GM19397 (cell line): ENCODE results near the gene PRPF4.

Experiments
- ATAC-seq: cut with Tn5 transposase; IDR thresholded peaks from one replicate; pipeline ENCODE4 v1.9.1; 2021; ENCODE audit warnings: mild to moderate bottlenecking, moderate library complexity; ENCODE audit not compliant: unreplicated experiment

The PRPF4 gene

DNA sequence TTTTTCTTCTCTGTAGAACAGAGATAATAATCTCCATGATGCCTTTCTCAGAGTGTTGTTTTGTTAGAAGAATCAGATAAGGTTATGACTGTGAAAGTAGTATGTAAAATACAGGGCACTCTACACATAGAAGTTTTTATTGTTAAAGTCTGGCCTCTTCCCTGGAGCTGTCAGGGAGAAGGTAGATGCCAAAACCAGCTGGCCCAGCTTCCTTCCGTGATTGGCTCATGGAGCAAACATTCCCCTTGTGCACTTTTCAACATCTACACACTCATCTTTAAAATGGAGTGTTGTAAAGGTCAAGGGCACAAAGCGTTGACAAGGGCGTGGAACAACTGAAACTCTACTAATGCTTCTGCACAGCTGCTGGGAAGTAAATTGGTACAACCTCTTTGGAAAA is 35.1 kb downstream of the PRPF4 start:
- no peak for ATAC-seq

DNA sequence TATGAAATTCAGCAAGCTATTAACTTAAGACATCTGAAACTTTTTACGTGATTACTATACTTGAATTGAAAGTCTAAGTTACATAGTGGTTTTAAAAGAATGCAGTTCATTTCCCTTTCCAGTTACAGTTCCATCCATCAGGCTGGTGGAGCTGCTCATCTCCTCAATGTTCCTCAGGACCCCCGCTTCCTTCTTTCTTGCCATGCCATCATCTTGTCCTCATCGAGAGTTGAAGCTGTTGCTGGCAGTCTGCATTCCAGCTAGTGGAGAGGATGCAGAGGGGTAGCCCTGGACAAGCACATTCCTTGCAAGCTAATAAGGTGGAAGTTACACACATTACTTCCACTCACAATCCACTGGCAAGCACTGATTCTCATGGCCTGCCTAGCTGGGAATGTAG is 36.5 kb downstream of the PRPF4 start:
- no peak for ATAC-seq

DNA sequence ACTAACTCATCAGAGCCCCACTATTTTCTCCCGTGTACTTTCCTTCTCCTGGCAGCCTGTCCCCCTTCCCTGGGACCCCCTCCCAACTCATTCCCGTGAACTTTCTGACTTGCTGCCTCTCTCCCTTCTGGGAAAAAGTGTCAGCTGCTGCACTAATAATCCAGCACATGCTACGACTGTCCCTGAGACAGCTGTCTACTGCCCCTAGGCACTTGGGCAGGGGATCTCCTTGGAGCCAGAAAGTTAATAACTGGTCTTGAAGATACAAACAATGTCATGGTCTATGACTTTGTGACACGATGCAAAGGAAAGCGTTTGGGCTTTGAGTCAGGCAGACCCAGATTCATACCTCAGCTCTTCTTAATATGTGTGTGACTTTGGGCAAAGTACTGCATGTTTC is 37.8 kb downstream of the PRPF4 start:
- ATAC-seq = no peak

DNA sequence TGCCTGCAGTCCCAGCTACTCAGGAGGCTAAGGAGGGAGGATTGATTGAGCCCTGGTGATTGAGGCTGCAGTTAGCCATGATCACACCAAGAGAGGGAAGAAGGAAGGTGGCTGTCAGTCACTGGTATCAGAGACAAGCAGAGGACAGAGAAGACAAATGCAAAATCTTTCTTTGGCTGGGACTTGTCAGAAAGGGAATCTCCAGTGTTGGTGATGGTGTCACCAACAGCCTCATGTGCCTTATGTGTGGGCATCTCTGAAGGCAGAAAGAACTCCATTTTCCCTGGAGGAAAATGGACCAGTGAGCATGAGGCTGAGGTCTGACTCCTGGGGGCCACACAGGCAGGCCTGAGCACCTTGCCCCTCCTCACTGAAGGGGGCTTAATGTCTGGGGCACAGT is 39.8 kb downstream of the PRPF4 start:
- ATAC-seq = no peak

DNA sequence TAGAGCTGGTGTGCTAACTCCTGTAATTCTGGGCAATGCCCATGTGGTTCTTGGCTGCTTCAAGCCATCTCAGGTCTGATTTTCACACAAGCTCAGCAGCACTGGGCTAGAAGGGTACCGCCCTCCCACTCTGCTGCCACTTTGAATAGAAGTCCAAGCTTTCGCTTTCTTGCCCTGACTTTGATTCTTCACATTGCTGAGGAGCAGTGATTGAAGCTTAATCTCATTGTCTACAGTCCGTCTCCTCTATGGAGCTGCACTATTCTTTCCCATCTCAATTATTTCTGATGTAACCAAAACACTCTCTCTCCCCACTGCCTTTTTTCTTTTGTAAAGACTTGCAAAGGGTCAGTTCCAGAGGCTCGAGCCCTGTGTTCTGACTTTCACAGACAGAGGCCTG is 40.6 kb downstream of the PRPF4 start:
- ATAC-seq = no peak

DNA sequence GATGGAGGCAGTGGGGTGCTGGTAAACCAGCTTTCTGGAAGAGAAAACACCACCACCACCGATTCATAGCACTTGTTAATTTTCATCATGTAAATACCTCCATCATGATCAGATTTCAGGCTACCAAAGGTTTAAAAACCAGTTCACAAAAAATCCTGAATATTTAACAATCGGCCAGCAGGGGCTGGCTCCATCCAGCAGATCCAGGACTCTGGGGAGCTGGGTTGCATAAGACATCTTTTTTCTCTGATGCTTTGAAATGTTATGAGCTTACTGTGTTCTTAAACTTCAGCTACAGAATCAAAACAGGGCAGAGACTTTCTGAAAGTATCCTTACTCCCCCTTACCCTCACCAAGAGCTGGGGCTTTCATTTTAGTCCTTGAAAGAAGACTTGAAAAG is 42.3 kb downstream of the PRPF4 start:
- no peak for ATAC-seq

DNA sequence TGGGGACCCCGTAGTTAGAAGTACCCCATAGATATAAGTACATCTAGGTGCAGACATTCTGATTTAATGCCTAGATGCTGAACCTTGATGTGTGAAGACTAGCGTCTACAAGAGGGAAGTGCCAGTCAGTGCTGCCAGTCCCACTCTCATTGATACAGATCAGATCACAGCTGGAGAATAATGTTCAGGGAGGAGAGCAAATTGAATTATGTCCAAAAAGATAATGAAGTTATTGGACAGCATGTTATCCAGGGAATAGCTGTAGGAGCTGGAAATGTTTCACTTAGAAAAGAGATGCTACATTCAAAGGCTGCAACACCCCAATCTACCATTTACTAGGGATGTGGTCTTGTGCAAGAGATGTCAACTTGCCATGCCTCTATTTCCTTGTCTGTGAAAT is 43.6 kb downstream of the PRPF4 start:
- no peak for ATAC-seq

DNA sequence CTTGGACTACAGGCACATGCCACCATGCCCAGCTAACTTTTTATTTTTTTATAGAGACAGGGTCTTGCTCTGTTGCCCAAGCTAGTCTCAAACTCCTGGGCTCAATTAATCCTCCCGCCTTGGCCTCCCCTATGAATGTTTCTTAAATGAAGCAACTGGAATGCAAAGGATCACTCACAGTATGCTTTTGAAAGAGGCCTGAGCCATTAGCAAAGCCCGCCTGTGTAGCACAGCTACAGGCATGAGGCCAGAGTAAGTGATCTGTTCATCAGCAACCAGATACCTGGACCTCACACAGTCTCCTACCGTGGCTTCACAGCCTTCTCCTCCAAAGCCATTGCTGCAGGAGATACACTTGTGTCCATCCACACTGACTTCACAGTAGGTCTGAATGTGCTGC is 44.6 kb downstream of the PRPF4 start:
- ATAC-seq = no peak

DNA sequence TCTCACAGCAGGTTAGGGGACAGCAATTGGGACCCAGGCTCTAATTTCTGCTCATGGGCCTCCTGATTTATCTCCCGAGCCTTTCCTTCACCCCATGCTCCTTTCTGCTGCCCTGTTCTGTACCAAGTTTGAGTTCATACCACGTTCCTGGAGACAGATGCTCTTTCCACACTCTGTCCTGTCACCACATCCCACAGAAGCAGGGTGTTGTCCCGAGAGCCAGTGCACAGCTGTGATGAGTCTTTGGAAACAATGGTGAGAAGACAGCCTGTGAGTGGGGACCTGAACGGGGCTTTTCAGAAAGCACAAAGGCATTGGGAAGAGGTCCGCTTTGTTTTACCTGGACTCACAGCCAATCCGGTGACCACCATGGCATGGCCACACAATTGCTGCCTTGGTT is 47.2 kb downstream of the PRPF4 start:
- no peak for ATAC-seq

DNA sequence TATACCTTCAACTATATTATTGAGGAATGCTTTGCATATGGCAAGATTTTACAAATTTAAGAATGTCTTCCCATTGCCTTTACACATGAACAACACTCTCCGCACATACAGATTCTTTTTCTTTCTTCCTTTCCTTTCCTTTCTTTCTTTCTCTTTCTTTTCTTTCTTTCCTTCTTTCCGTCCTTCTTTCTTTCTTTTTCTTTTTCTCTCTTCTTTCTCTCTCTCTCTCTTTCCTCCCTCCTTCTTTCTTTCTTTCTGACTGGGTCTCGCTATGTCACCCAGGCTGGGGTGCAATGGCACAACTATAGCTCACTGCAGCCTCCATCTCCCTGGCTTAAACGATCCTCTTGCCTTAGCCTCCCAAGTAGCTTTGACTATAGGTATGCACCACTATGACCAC is 50.8 kb downstream of the PRPF4 start:
- no peak for ATAC-seq

DNA sequence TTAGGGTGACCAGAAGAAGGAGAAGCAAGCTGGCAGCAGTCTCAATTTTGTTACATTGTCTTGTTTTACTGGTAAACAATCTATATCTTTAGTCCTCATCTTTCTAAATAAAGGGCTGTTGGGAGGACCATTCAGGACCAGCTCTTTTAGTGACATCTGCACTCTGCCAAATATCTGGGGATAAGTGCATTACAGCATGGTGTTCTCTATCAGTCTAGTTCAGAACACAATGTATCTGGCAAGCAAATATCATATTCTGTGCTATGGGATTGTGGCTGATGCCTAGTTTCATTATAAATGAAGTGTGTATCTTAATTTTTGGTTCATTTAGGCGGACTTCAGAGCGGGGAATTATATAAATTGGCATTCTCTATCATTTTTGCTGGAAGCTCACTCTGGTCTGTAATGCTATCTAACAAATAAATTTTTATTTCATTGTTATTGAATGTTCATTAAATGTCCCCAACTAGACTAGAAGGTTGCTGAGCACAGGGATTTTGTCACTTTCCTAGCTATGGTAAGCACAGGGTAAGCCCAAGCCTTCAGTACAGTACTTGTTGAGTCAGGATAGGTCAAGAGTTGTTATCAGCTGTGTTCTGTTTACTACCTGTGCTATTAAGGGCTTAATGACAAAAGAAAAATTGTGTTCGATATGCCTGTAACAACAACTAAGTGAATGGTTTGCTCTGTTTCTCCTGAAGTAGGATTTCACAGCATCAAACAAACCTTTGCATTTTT is 52.8 kb downstream of the PRPF4 start:
- no peak for ATAC-seq

DNA sequence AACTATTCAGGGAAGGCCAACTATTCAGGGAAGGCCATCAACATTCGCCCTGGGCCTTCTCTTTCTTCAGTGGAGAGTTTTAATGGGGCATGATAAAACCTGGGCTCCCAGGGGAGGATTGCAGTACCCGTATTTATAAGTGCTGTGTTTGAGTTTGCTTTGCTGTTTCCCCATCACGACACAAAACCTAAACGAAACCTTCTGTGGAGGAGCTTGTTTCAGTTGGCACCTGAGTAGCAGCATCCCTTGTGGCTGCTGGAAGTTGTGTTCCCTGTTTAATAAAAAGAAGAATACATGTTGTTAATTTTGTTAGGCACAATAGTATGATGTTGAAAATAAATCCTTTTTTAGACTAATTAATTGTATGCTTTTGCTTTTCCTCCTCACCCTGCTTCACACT is 56.3 kb downstream of the PRPF4 start:
- ATAC-seq = no peak

DNA sequence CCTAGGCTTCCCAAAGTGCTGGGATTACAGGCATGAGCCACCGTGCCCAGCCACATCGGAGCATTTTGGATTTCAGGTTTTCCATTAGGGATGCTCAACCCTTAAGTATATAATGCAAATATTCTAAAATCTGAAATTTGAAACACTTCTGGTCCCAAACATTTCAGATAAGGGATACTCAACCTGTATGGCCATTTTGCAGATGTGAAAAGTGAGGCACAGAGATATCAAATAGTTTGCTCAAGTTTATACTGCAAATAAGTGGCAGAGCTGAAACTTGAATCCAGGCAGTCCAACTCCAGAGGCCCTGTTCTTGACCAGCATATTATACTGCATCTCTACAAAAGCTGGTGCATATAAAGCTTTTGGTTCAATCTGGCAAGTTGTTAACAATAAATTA is 62.3 kb downstream of the PRPF4 start:
- ATAC-seq = no peak

DNA sequence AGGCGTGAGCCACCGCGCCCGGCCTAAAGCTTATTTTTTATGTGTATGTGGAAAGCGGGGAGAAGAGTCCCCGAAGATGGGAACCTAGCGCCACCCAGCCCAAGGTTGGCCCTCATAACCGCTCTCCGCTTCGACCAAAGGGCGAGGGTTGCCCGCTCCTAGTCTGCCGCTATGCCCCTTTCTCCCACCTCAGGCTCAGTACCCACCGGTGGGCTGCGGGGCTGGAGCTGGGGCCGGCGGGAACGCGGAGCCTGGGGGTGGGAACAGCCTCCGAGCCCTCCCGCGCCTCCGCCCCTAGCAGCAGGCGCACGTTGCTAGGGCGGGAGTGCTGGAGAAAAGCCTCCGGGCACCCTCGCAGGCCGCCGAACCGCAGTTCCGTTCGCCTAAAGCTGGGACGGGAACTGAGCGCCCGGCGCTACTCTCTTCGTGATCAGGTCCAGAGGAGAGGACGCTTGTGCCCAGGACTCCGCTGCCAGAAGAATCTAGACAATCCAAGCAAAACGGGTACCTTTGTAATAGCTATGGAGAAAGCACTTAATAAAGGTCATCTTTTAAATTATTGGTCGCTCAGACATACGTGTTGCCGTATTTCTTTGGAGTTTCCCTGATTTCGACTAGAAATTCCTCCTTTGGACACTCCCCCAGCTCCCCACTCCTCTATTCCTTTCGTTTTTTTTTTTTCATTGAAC is 64.7 kb downstream of the PRPF4 start, which contains the start of gene WDR31:
Gene WDR31, minus strand, starts transcription at position 265 of the 689 bp plus-strand sequence. CDS start 8,253 bp downstream, outside the sequence.
- ATAC-seq = peak; percentile 99

DNA sequence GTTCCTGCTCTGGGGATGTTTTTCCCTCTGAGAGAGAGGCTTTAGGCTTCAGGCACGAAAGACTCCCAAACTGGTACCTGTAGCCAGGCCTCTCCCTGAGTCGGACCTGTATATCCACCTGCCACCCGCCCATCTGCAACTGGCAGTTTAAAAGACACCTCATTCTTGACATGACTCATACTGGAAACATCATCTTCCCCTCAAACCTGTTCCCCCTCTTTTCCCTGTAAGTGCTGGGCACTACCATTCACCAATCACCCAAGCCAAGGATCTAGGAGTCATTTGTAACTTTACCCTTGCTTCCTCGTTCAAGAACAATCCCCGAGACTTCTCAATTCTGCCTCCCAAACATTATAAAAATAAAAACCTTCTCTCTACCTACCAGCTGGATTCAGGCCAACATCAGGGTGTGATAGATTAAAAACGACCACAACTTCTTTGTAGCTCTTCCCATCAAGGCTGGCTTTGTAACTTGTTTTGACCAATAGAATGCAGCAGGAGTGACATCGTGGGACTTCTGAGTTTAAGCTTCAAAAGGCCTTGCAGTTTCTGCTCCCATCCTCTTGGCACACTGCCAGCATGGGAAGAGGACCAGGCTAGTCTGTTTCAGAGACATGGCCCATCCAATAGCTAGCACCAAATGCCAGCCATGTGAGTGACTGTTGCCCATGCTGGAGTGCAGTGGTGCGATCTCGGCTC is 66.4 kb downstream of the PRPF4 start:
- ATAC-seq = no peak
